GM23338 (cell line): ENCODE data around the gene KCTD2. TPM values are rescaled to one million over a fixed set of nuclear protein-coding genes. Genes with fewer than 3 reads are reported as not detected.
A peak's percentile ranks its signal among the peaks of the same experiment; 100 is the strongest.

ENCODE experiments used
- ATAC-seq: fragments of 200-7000 bp; cut with Tn5 transposase; 3 replicates; pipeline ENCODE4 v1.9.1; 2020
- DNase-seq: peaks from one replicate; pipeline ENCODE4 v3.0.0-alpha.2; 2015; ENCODE audit warnings: low spot score
- H2AFZ ChIP-seq: fragments of 200-600 bp; sonication (generic); 2 replicates; pipeline ENCODE4 v1.8.0; 2016; ENCODE audit warnings: antibody characterized with exemption, mild to moderate bottlenecking, moderate library complexity
- H3F3A ChIP-seq: fragments of 200-600 bp; sonication (generic); replicated peaks from 2 replicates; pipeline ENCODE4 v1.8.0; 2017; ENCODE audit warnings: antibody characterized with exemption, mixed run types, low read depth
- H3K27ac ChIP-seq: fragments of 200-600 bp; sonication (generic); 2 replicates; pipeline ENCODE4 v1.6.1; 2016; ENCODE audit warnings: low read depth
- H3K27me3 ChIP-seq: fragments of 200-600 bp; sonication (generic); 2 replicates; pipeline ENCODE4 v1.8.0; 2016; ENCODE audit warnings: mild to moderate bottlenecking, mixed run types, moderate library complexity; ENCODE audit not compliant: insufficient read depth
- H3K36me3 ChIP-seq: fragments of 200-600 bp; sonication (generic); 2 replicates; pipeline ENCODE4 v1.8.0; 2016; ENCODE audit warnings: mild to moderate bottlenecking; ENCODE audit not compliant: insufficient read depth
- H3K4me1 ChIP-seq: fragments of 200-600 bp; sonication (generic); 2 replicates; pipeline ENCODE4 v1.8.0; 2016; ENCODE audit warnings: mild to moderate bottlenecking, moderate library complexity; ENCODE audit not compliant: insufficient read depth
- H3K4me2 ChIP-seq: fragments of 200-600 bp; sonication (generic); 2 replicates; pipeline ENCODE4 v1.7.1; 2017; ENCODE audit warnings: mixed run types
- H3K4me3 ChIP-seq: fragments of 200-600 bp; sonication (generic); 2 replicates; pipeline ENCODE4 v1.6.1; 2016; ENCODE audit warnings: mixed run types
- H3K79me2 ChIP-seq: fragments of 200-600 bp; sonication (generic); replicated peaks from 2 replicates; pipeline ENCODE4 v1.8.0; 2017; ENCODE audit warnings: mild to moderate bottlenecking; ENCODE audit not compliant: insufficient read depth
- H3K9me2 ChIP-seq: fragments of 200-600 bp; sonication (generic); 2 replicates; pipeline ENCODE4 v1.8.0; 2017; ENCODE audit not compliant: insufficient read depth
- H4K20me1 ChIP-seq: fragments of 200-600 bp; sonication (generic); replicated peaks from 2 replicates; pipeline ENCODE4 v1.8.0; 2017; ENCODE audit warnings: mild to moderate bottlenecking; ENCODE audit not compliant: insufficient read depth
- H3K27ac Mint-ChIP-seq: 2 replicates; pipeline ENCODE4 v1.8.0; 2020; ENCODE audit warnings: inconsistent platforms, mild to moderate bottlenecking, moderate library complexity, mixed read lengths
- H3K27me3 Mint-ChIP-seq: 3 replicates; pipeline ENCODE4 v1.8.0; 2022; ENCODE audit warnings: low read depth, mild to moderate bottlenecking, moderate library complexity, mixed read lengths, inconsistent platforms; ENCODE audit not compliant: insufficient read depth, poor library complexity
- H3K36me3 Mint-ChIP-seq: 3 replicates; pipeline ENCODE4 v1.8.0; 2021; ENCODE audit warnings: low read depth, mild to moderate bottlenecking, inconsistent platforms, moderate library complexity, mixed read lengths
- H3K4me1 Mint-ChIP-seq: 3 replicates; pipeline ENCODE4 v1.8.0; 2020; ENCODE audit warnings: mild to moderate bottlenecking, inconsistent platforms, mixed read lengths
- H3K4me3 Mint-ChIP-seq: 3 replicates; pipeline ENCODE4 v1.8.0; 2021; ENCODE audit warnings: moderate library complexity, mild to moderate bottlenecking, inconsistent platforms, mixed read lengths
- H3K9me3 Mint-ChIP-seq: 3 replicates; pipeline ENCODE4 v1.8.0; 2020; ENCODE audit warnings: moderate library complexity, mild to moderate bottlenecking, inconsistent platforms, mixed read lengths
- CTCF ChIP-seq, 2 experiments: fragments of 200-600 bp in 1 of 2; sonication (generic) in 1 of 2; conservative IDR thresholded peaks; 2 replicates each; pipeline versions ENCODE4 v1.5.1 to v1.6.1; 2016 to 2017; ENCODE audit warnings: antibody characterized with exemption in 2 of 2, low read depth in 2 of 2, mild to moderate bottlenecking in 2 of 2, moderate library complexity in 1 of 2
- JUNB ChIP-seq: IDR thresholded peaks from one replicate; pipeline ENCODE4 v1.6.1; 2016; ENCODE audit warnings: antibody characterized with exemption; ENCODE audit not compliant: unreplicated experiment
- POLR2AphosphoS5 ChIP-seq: IDR thresholded peaks from 2 replicates; pipeline ENCODE4 v1.6.1; 2016; ENCODE audit warnings: antibody characterized with exemption, low read depth
- REST ChIP-seq: IDR thresholded peaks from one replicate; pipeline ENCODE4 v1.6.1; 2018; ENCODE audit warnings: antibody characterized with exemption; ENCODE audit not compliant: unreplicated experiment
- ZNF114 ChIP-seq: fragments of 250-450 bp; sonication (Bioruptor Pico); IDR thresholded peaks from 2 replicates; pipeline ENCODE4 v1.5.0; 2020; ENCODE audit warnings: mild to moderate bottlenecking, moderate library complexity
- ZNF331 ChIP-seq: fragments of 250-450 bp; sonication (Bioruptor Pico); IDR thresholded peaks from 2 replicates; pipeline ENCODE4 v1.5.0; 2020; ENCODE audit warnings: low read depth, mild to moderate bottlenecking, moderate library complexity
- polyA plus RNA-seq: library from polyadenylated mRNA; unstranded; fragments of >200 nt; fragmentation: Nextera tagmentation; extraction: Ambion mirVana; gene quantifications from 2 replicates; pipeline ENCODE4 v1.2.1, GENCODE V29; 2016
- total RNA-seq: library from RNA; depleted of rRNA; stranded (reverse); fragments of >200 nt; shearing (Covaris generic); gene quantifications from 2 replicates; pipeline ENCODE4 v1.2.3, GENCODE V29; 2014

KCTD2 gene
- total and polyA plus RNA-seq, 2 experiments from 2014 or later, result 7.4 to 30.0 TPM

DNA sequence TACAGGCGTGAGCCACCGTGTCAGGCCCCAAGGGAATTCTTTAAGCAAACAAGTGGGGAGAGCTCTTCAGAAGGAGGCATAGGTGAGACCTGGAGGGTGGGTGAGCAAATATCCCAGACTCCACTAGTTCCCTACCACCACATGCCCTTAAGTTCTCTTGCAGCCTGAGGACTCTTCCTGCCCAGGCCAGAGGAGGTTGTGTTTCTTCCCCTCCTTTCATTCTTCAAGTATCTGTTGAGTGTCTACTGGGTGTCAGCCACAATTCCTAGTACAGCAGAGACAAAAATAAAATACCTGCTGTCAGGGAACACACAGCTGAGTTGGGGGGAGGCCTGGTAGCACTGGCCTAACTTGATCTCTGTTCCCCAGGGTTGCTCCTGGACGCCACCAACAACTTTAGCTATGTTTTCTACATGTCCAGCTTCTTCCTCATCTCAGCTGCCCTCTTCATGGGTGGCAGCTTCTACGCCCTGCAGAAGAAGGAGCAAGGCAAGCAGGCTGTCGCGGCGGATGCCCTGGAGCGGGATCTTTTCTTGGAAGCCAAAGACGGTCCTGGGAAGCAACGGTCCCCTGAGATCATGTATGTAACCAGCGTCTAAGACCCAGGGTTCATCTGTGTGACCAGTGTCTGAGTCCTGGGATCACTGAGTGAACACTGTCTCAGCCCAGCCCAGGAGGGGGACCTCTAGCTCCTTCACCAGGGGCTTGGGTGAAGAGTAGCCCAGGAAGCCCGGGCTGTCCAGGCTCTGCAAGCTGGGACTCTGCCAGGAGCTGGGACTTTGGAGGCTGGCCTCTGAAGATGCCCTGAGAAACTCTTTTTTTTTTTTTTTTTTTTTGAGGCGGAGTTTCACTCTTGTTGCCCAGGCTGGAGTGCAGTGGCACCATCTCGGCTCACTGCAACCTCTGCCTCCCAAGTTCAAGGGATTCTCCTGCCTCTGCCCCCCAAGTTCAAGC is 56.9 kb downstream of the KCTD2 start:
- H3K27me3 ChIP-seq, result no peaks in the 10 kb centered on the region
- H3K27ac ChIP-seq, result peak overlapping the region; percentile 55; the same call in 1 of the 2 replicates
- H3K36me3 Mint-ChIP-seq, result peaks cover 16% of the 10 kb centered on the region
- no peaks in the 10 kb centered on the region for H3K36me3 ChIP-seq
- no peak overlapping the region for H3K4me3 Mint-ChIP-seq
- H3K9me2 ChIP-seq, result no peaks in the 10 kb centered on the region
- no peaks in the 10 kb centered on the region for H3K9me3 Mint-ChIP-seq
- peaks cover 20% of the 10 kb centered on the region for H3K4me1 Mint-ChIP-seq
- DNase-seq (no peak), ATAC-seq (no peak)
- H3K4me2 ChIP-seq, result no peak overlapping the region
- H3K79me2 ChIP-seq, result no peaks in the 10 kb centered on the region
- TF ChIP-seq ZNF331, result no peak
- no peak for TF ChIP-seq POLR2AphosphoS5
- TF ChIP-seq CTCF (conservative IDR thresholded peaks at IDR 0.05; ENCODE audit: low read depth in 2 of 2), result no peak
- no peak overlapping the region; the same call in 1 of the 2 replicates for H3K27ac Mint-ChIP-seq
- H3K4me3 ChIP-seq, result no peak overlapping the region
- no peak overlapping the region for H2AFZ ChIP-seq
- peaks cover 20% of the 10 kb centered on the region for H3K27me3 Mint-ChIP-seq
- H3F3A ChIP-seq, result peaks cover 17% of the 10 kb centered on the region
- H4K20me1 ChIP-seq, result no peaks in the 10 kb centered on the region
- peaks cover 10% of the 10 kb centered on the region for H3K4me1 ChIP-seq

DNA sequence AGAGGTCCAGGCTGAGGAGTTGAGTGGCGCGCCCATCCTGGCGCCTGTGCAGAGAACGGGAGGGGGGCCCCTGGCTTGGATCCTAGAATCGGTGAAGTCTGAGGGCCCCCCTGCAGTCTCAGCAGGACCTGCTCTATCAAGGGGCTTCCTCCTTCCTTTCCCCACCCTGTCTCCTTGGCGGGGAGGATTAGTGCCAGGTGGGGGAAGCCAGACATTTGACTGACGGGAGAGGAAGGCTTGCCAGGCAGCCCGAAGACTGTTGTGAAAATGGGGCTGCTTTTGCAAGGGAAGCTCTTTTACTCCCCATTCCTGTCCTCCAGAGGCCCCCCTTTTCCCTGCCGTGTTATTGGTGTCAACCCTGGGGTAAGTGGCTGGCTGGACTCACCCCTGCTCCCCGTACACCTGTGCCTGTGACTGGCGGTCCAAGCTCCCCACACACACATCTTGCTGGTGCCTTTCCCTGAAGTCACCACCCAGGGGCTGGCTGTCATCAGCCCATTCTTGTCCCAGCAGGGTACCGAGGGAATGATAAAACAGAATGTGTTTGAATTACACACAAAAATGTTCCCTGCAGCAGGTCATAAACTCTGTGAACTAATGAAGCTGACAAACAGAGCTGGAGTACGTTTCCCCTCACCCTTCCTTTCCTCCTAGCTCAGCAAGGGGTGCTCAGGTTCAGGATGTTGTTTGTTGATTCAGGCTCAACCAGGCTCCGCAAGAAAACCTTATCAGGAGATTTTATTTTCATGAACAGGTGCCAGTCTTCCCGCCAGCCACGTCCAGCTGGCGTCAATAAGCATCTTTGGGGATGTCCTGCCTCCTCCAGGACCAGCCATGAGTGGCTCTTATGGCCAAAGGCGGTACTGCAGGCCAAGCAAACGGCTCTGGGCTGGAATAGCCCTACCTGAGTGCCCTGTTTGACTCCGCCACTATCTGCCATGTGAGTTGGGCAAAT is 58.4 kb downstream of the KCTD2 start:
- Histone ChIP-seq H3K4me3 (no peak overlapping the region), H4K20me1 (no peaks in the 10 kb centered on the region), H3F3A (peaks cover 24% of the 10 kb centered on the region), H3K79me2 (no peaks in the 10 kb centered on the region), H3K27ac (peak overlapping the region; percentile 21; the same call in 1 of the 2 replicates), H3K4me2 (no peak overlapping the region), H3K4me1 (peaks cover 10% of the 10 kb centered on the region), H3K27me3 (no peaks in the 10 kb centered on the region), H3K9me2 (no peaks in the 10 kb centered on the region), H2AFZ (no peak overlapping the region), H3K36me3 (no peaks in the 10 kb centered on the region)
- no peak for TF ChIP-seq JUNB
- TF ChIP-seq CTCF (conservative IDR thresholded peaks at IDR 0.05; ENCODE audit: low read depth in 2 of 2), result peak; percentile 66
- no peak for TF ChIP-seq ZNF114 (CRISPR knock-in tag)
- no peak for TF ChIP-seq REST
- no peak for TF ChIP-seq POLR2AphosphoS5
- no peak for TF ChIP-seq ZNF331
- no peak overlapping the region for H3K27ac Mint-ChIP-seq
- H3K4me3 Mint-ChIP-seq, result no peak overlapping the region; the same call in 2 of the 3 replicates
- no peaks in the 10 kb centered on the region for H3K9me3 Mint-ChIP-seq
- peaks cover 24% of the 10 kb centered on the region for H3K4me1 Mint-ChIP-seq
- ATAC-seq (peak; percentile 67), DNase-seq (peak; percentile 85)
- peaks cover 26% of the 10 kb centered on the region for H3K27me3 Mint-ChIP-seq
- H3K36me3 Mint-ChIP-seq, result peaks cover 8% of the 10 kb centered on the region
